CD14-positive monocyte (primary cell): Measurements from ENCODE around the gene FHIT. TPM values are rescaled to one million over a fixed set of nuclear protein-coding genes. Genes with fewer than 3 reads are reported as not detected.

Experiments used
- DNase-seq, 3 donors: peaks; one replicate each; pipeline ENCODE4 v3.0.0-alpha.2; 2011 to 2022
- H2AFZ ChIP-seq: 2 replicates; pipeline ENCODE4 v1.6.0; 2012; ENCODE audit warnings: mild to moderate bottlenecking, low read depth, low read length, inconsistent platforms; ENCODE audit not compliant: insufficient read depth, poor library complexity, severe bottlenecking
- H3K27ac ChIP-seq, 2 donors: 1 replicate in 1 of 2; 2 replicates in 1 of 2; pipeline ENCODE4 v1.5.1; 2012 to 2013; ENCODE audit warnings: low read length in 2 of 2, control low read depth in 1 of 2, inconsistent platforms in 1 of 2, low read depth in 1 of 2, mild to moderate bottlenecking in 1 of 2
- H3K27me3 ChIP-seq, 2 donors: one replicate each; pipeline versions ENCODE4 v1.6.0 to v1.6.1; 2011 to 2013; ENCODE audit warnings: low read length in 2 of 2; ENCODE audit not compliant: control insufficient read depth in 2 of 2, insufficient read depth in 2 of 2
- H3K36me3 ChIP-seq, 2 donors: replicated peaks in 1 of 2; 1 replicate in 1 of 2; 2 replicates in 1 of 2; pipeline versions ENCODE4 v1.5.1 to v1.6.1; 2012 to 2013; ENCODE audit warnings: low read length in 2 of 2, control low read depth in 1 of 2, inconsistent platforms in 1 of 2, mild to moderate bottlenecking in 1 of 2; ENCODE audit not compliant: insufficient read depth in 2 of 2, control insufficient read depth in 1 of 2
- H3K4me1 ChIP-seq, 2 donors: 1 replicate in 1 of 2; 2 replicates in 1 of 2; pipeline versions ENCODE4 v1.5.1 to v1.6.1; 2012 to 2013; ENCODE audit warnings: low read length in 2 of 2, control low read depth in 1 of 2, inconsistent platforms in 1 of 2, mild to moderate bottlenecking in 1 of 2, moderate library complexity in 1 of 2; ENCODE audit not compliant: insufficient read depth in 2 of 2, control insufficient read depth in 1 of 2
- H3K4me2 ChIP-seq: replicated peaks from 2 replicates; pipeline ENCODE3; 2012; ENCODE audit warnings: low read length, moderate library complexity, mild to moderate bottlenecking; ENCODE audit not compliant: poor library complexity, severe bottlenecking; ENCODE audit errors: extremely low read depth
- H3K4me3 ChIP-seq, 3 experiments: fragments of 200-600 bp in 1 of 3; sonication (generic) in 1 of 3; replicated peaks in 1 of 3; 1 replicate in 2 of 3; 2 replicates in 1 of 3; pipeline ENCODE4 v1.5.1; 2011 to 2013; ENCODE audit warnings: low read length in 3 of 3, mild to moderate bottlenecking in 3 of 3, control low read depth in 2 of 3, low read depth in 2 of 3, inconsistent platforms in 1 of 3, moderate library complexity in 1 of 3
- H3K79me2 ChIP-seq: 2 replicates; pipeline ENCODE4 v1.6.0; 2012; ENCODE audit warnings: mild to moderate bottlenecking, control low read depth, inconsistent platforms, low read length, moderate library complexity; ENCODE audit not compliant: insufficient read depth
- H3K9ac ChIP-seq: 2 replicates; pipeline ENCODE4 v1.6.0; 2017; ENCODE audit warnings: low read length, mild to moderate bottlenecking; ENCODE audit not compliant: insufficient read depth, poor library complexity, severe bottlenecking
- H3K9me3 ChIP-seq, 2 donors: replicated peaks in 1 of 2; 1 replicate in 1 of 2; 2 replicates in 1 of 2; pipeline versions ENCODE4 v1.5.1 to v1.6.1; 2012 to 2013; ENCODE audit warnings: low read length in 2 of 2, control low read depth in 1 of 2; ENCODE audit not compliant: control insufficient read depth in 1 of 2, insufficient read depth in 1 of 2
- H4K20me1 ChIP-seq: 2 replicates; pipeline ENCODE4 v1.6.0; 2012; ENCODE audit warnings: mild to moderate bottlenecking, low read length, control low read depth, moderate library complexity; ENCODE audit not compliant: insufficient read depth
- H3K27ac Mint-ChIP-seq, 7 donors: one replicate each; pipeline ENCODE4 v1.8.0; 2020; ENCODE audit warnings: mild to moderate bottlenecking in 7 of 7, mixed read lengths in 7 of 7, moderate library complexity in 6 of 7, inconsistent platforms in 2 of 7
- H3K27me3 Mint-ChIP-seq, 3 donors: one replicate each; pipeline ENCODE4 v1.8.0; 2021 to 2022; ENCODE audit warnings: low read depth in 3 of 3, mild to moderate bottlenecking in 3 of 3, mixed read lengths in 3 of 3, moderate library complexity in 3 of 3, inconsistent platforms in 1 of 3
- H3K36me3 Mint-ChIP-seq, 2 donors: one replicate each; pipeline ENCODE4 v1.8.0; 2020; ENCODE audit warnings: mixed read lengths in 2 of 2, inconsistent platforms in 1 of 2, mild to moderate bottlenecking in 1 of 2
- H3K4me1 Mint-ChIP-seq: one replicate; pipeline ENCODE4 v1.8.0; 2020; ENCODE audit warnings: mild to moderate bottlenecking, mixed read lengths
- H3K4me3 Mint-ChIP-seq, 2 donors: one replicate each; pipeline ENCODE4 v1.8.0; 2020; ENCODE audit warnings: mild to moderate bottlenecking in 2 of 2, mixed read lengths in 2 of 2, moderate library complexity in 1 of 2
- H3K9me3 Mint-ChIP-seq, 7 donors: one replicate each; pipeline ENCODE4 v1.8.0; 2020 to 2022; ENCODE audit warnings: mixed read lengths in 7 of 7, mild to moderate bottlenecking in 6 of 7, moderate library complexity in 6 of 7, inconsistent platforms in 2 of 7
- CTCF ChIP-seq: fragments of 200-600 bp; IDR thresholded peaks from one replicate; pipeline ENCODE4 v1.8.0; 2022; ENCODE audit warnings: antibody characterized with exemption, mild to moderate bottlenecking
- WGBS: methylation state at CpG from one replicate; pipeline ENCODE4 v1.1.5; 2013; ENCODE audit warnings: missing lambda C conversion rate; ENCODE audit not compliant: insufficient coverage; 5-methylcytosine and 5-hydroxymethylcytosine counted together
- intact Hi-C, 2 donors: fragments of 100-400 bp; cut with micrococcal nuclease; formaldehyde crosslinking; loops; one replicate each; pipeline versions ENCODE4 v1.15.0 to v1.15.1; 2023
- polyA plus RNA-seq, 3 donors: library from polyadenylated mRNA; depleted of rRNA in 1 of 3; unstranded in 2 of 3; stranded (reverse) in 1 of 3; fragments of 300-500 nt in 2 of 3; fragments of >200 nt in 1 of 3; fragmentation: Illumina TruSeq in 2 of 3; gene quantifications; 1 replicate in 2 of 3; 2 replicates in 1 of 3; pipeline ENCODE4 v1.2.3, GENCODE V29; 2012 to 2021

Gene FHIT
- polyA plus RNA-seq, 3 donors: 1.7 to 3.4 (median 3.2) TPM

GRCh38 chr3:60076331-60076730 lies 1174.9 kb downstream of the FHIT start:
- peak overlapping the region in 2 of 7 donors; percentile 27 to 55 for H3K27ac Mint-ChIP-seq
- Histone ChIP-seq H3K4me1 (no peaks in the 10 kb centered on the region), H3K79me2 (no peaks in the 10 kb centered on the region), H3K27ac (peak overlapping the region in 1 of 2 donors; percentile 49), H3K4me3 (peak overlapping the region; percentile 6 to 65 (median 35)), H2AFZ (no peak overlapping the region), H4K20me1 (no peaks in the 10 kb centered on the region), H3K27me3 (no peaks in the 10 kb centered on the region), H3K4me2 (peak overlapping the region; percentile 59), H3K36me3 (no peaks in the 10 kb centered on the region), H3K9ac (peak overlapping the region; percentile 34), H3K9me3 (no peaks in the 10 kb centered on the region)
- no CpG with 5 or more reads among the region's 1 CpG for WGBS
- peak overlapping the region; percentile 59 to 77 for H3K4me3 Mint-ChIP-seq
- H3K4me1 Mint-ChIP-seq: peaks cover 16% of the 10 kb centered on the region
- H3K9me3 Mint-ChIP-seq: peaks cover 0 to 8% (median 0%) of the 10 kb centered on the region in 7 donors
- DNase-seq: peak in 2 of 3 donors; percentile 1 to 4
- no peaks in the 10 kb centered on the region for H3K27me3 Mint-ChIP-seq
- no peak for TF ChIP-seq CTCF
- intact Hi-C loops: no loop called here
- no peaks in the 10 kb centered on the region for H3K36me3 Mint-ChIP-seq

- no peak overlapping the region for H3K4me3 Mint-ChIP-seq
- no peaks in the 10 kb centered on the region for H3K36me3 Mint-ChIP-seq
- Histone ChIP-seq H3K4me3 (no peak overlapping the region), H3K27ac (no peak overlapping the region), H2AFZ (no peak overlapping the region), H3K27me3 (no peaks in the 10 kb centered on the region), H3K36me3 (no peaks in the 10 kb centered on the region), H3K79me2 (no peaks in the 10 kb centered on the region), H3K9me3 (no peaks in the 10 kb centered on the region), H3K4me1 (no peaks in the 10 kb centered on the region), H3K9ac (no peak overlapping the region), H3K4me2 (no peak overlapping the region), H4K20me1 (no peaks in the 10 kb centered on the region)
- peaks cover 20% of the 10 kb centered on the region for H3K4me1 Mint-ChIP-seq
- no peak for TF ChIP-seq CTCF
- intact Hi-C loops: no loop called here
- H3K27ac Mint-ChIP-seq: no peak overlapping the region
- DNase-seq: no peak
- peaks cover 0 to 10% (median 1%) of the 10 kb centered on the region in 7 donors for H3K9me3 Mint-ChIP-seq
- no peaks in the 10 kb centered on the region for H3K27me3 Mint-ChIP-seq
Measured at GRCh38 chr3:60073942-60074341, 1177.3 kb downstream of the FHIT start.
